HG03565 (cell line): ENCODE results near the gene TMEM242.
"Not testable (repeated sequence)": the region's sequence is repeated elsewhere in the genome, so short reads cannot be mapped to it uniquely, and the experiment has no call there.

Source experiments
- ATAC-seq: cut with Tn5 transposase; IDR thresholded peaks from one replicate; pipeline ENCODE4 v1.9.1; 2021; ENCODE audit warnings: mild to moderate bottlenecking, moderate library complexity; ENCODE audit not compliant: unreplicated experiment

Gene TMEM242

GRCh38 chr6:157323255-157323965 is at the start of gene TMEM242:
TMEM242 (minus strand) TSS chr6:157323519; CDS start chr6:157323499, 20 bp downstream.
- ATAC-seq = peak; percentile 84

GRCh38 chr6:157372501-157373280 is 49.4 kb upstream of the TMEM242 start:
- no peak for ATAC-seq

DNA sequence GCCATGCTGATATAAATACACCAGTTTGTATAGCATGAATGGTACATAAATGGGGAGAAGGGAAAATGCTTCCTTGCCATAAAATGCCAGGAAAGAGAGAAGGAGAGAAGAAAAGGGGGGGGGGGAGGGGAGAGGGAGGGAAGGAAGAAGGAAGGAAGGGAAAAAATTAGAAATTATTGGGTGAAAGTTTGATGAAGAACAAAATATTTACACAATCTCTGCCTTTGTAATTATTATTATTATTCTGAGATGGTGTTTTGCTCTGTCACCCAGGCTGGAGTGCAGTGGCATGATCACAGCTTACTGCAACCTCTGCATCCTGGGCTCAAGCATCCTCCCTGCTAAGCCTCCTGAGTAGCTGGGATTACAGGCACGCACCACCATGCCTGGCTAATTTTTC is 47.4 kb upstream of the TMEM242 start:
- ATAC-seq = no peak

DNA sequence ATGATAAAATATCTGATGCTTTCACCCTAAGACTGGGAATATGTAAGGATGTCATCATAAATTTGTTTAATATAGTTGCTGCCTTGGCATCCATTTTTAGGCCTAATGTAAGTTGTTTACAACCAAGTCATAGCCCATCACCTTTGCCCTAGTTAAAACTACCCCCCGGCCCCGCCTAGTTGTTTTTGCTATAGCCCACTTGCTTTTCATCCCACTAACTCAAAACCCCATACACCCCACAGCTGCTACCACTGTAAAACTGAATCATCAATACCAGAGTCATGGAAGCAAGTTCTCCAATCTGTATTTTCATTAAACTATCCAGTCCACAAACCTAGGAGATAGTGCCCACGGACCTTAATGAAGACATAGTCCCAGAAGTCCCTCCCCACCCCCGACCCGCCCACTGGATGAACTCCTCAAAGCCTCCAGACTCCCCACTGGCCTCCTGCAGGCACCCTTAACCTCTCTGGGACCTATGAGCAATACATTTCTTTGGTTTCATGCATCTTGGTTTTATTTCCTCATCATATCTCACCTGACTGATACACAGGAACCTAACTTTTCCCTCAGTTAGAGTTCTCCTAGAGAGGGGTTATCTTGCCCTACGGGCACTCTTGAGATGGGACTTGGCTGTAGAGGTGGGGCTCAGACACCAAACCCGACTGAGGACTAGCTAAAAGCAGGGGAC is 45.2 kb upstream of the TMEM242 start:
- ATAC-seq = no peak

- no peak for ATAC-seq
Measured at GRCh38 chr6:157366648-157367047, 43.3 kb upstream of the TMEM242 start.

DNA sequence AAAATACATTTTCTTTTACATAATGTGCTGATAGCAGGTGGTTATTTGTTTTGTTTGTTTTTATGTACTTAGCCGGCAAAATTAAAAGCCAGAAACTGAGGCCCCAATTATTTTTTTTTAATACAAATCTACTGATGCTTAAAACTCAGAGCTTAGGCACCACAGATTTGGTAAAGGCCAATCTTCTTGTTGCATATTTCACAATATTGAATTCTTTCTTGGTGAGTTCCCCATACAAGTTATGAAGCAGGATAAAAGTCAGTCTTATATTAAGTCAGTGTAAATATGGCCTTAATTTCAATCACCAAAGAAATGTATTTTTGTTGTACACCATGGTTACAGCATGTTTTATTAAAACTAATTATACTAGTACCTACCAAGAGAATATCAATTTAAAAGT is 41.4 kb upstream of the TMEM242 start:
- no peak for ATAC-seq

DNA sequence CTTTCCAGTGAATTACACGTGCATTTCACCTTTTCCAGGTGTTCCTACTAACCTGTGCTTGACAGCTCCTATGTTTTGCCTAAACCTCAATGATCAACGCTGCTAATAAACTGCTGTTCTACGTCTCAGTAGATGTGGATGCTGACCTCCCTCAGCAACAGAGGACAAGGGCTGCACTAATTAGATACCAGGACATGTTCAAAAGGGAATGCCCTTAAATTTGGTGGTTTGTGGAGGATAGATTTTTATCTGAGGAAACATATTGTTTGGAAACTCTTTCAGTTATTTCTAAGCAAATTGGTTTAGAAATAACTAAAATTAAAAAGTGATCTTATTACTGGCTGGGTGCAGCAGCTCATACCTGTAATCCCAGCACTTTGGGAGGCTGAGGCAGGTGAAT is 38.6 kb upstream of the TMEM242 start:
- ATAC-seq = no peak

DNA sequence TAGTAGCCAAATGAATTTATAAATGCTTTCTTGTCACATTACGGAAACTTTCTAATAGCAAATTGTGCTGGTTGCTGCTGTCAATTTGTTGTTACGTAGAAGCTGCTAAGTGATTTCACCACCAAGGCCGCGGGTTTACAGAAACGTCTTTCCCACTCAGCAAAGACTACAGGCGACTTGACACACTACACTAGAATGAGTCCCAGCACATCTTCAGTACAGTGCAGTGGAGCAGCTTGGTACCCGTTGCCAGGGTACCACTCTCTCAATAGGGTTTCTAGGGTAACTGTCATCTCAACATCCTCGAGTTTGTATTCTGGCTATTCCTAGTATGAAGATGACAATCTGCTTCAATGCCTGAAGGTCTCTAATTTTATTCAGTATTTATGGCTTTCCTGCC is 35.0 kb upstream of the TMEM242 start:
- ATAC-seq = no peak

DNA sequence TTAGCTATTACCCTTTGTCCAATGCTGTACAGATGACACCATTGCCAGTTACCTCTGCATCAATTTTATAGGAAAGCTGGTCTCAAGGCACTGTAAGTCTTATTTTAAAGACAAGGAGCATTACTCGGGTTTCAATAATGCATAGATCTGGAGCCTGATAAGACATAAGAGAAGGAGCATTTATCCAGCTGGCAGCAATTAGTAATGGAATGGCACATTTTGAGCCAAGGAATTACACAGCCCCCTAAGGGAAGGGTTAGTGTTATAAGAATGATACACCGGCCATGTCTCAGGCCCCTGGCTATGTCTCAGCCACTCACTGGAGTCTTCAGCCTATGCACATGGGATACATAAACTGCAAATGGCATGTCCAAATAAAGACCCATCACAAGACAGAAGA is 23.1 kb upstream of the TMEM242 start:
- no peak for ATAC-seq

- no peak for ATAC-seq
Measured at GRCh38 chr6:157343732-157344131, 20.4 kb upstream of the TMEM242 start.

DNA sequence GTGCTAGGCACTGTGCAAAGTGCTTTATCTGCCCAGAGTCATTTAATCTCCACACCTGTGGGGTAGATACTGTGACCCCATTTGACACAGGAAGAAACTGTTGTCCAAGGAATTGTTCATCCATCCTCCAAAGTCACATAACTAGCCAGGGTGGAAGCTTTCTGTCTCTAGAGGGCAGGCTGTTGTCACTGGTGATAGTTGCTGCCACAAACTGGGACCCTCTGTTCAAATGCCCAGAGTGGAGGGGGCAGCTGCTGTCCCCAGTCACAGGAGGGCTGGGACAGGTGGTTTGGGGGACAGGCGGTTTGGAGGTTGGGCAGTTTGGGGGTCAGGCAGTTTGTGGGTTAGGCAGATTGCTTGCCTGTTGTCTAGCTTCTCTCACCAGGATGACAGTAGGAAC is 16.1 kb upstream of the TMEM242 start:
- no peak for ATAC-seq

GRCh38 chr6:157337751-157338150 is 14.4 kb upstream of the TMEM242 start:
- ATAC-seq = no peak

DNA sequence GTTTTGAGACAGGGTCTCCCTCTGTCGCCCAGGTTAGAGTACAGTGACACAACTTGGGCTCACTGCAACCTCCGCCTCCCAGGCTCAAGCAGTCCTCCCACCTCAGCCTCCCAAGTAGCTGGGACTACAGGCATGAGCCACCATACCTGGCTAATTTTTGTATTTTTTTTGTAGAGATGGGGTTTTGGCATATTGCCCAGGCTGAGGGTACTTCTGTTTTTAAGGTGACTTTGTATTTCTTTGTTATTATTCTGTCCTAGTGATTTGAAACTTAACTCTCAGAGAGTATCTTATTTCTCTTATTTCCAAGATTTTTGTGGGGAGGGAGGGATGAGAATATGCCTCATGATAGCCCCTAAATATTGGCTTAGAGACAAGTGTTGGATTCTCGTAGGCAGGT is 14.0 kb upstream of the TMEM242 start:
- ATAC-seq = not testable (repeated sequence)

- no peak for ATAC-seq
Measured at GRCh38 chr6:157335829-157336228, 12.5 kb upstream of the TMEM242 start.

DNA sequence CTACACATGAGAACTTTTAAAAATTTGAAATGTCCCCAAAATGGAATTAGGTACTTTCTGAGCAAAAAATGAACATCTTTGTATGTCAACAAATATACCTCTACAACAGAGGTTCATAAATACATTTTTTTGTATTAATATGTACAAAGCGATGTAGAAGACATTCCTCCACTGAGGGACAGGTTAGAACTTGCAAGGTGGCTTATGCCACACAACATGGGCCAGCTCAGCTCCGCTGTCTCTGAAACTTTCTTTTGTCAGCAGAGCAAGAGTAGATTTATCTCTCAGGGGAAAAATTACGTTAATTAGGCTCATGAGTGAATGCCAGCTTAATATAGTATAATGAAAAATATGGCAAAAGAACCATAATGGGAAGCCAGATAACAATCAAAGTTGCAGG is 10.6 kb upstream of the TMEM242 start:
- ATAC-seq = no peak

DNA sequence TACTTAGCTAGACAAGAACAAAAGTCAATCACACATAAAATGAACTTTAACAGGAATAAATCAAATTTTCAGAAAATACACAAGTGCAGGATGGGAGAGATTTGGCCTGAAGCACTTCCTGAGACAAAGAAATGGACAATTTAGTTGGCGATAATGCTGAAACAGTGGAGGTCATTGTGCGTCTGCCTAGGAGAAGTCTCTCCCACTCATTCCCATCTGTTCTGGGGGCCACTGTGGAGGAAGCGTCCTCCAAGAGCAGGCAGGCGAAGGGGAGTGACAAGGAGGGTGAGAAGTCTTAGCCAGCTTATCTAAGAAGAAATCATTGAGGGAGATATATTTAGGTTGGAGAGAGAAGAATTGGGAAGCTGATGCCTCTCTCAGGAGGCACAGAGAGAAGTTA is 10.2 kb upstream of the TMEM242 start:
- no peak for ATAC-seq

DNA sequence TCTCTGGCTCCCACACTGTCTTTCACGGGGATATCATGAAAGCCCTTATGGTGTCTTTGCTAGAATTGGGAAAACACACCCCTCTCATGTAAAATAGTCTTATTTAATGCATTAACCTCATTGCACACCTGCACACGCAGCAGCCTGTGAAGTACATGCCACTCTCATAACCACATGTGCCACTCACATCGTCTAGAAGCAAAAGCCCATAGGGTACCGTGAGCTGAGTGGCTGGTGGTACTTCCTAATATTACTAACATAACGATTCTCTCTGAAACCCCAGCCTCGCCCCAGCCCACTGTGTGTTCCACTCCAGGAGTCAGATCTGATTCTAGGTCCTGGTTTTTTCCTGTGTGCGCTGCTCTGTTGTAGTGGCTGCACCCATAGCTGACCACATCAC is 9.5 kb upstream of the TMEM242 start:
- ATAC-seq = no peak

DNA sequence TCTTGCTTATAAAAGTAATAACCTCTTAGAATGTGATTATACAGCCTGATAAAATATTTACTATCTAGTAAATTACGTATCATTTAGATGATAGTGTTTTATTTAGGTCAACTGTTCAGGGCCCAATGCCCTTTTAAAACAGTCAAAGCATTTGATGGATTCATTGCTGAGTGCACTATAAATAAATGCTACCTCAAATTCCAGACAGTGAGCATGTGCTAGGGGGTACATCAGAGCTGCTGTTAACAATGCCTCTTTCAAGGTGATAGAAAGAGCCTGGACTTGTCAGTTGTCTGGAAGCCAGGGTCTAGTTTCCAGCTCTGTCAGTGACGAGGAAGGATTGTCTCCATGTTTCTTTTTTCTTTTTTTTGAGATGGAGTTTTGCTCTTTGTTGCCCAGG is 7.5 kb upstream of the TMEM242 start:
- ATAC-seq = no peak

- no peak for ATAC-seq
Measured at GRCh38 chr6:157329829-157330228, 6.5 kb upstream of the TMEM242 start.

GRCh38 chr6:157328108-157328692 is 4.9 kb upstream of the TMEM242 start:
- ATAC-seq = no peak

- no peak for ATAC-seq
Measured at GRCh38 chr6:157326979-157327378, 3.7 kb upstream of the TMEM242 start.
